ENCODE measurements around the gene PPM1L. TPM values are rescaled to one million over a fixed set of nuclear protein-coding genes. Genes with fewer than 3 reads are reported as not detected.

Gene PPM1L
- total and polyA plus RNA-seq, 2 of the 13 experiments (the other 11 are each of a cell fraction or from before 2014, with no cell fraction given): 0.22 to 1.4 TPM

- TF ChIP-seq, protein P1, sequence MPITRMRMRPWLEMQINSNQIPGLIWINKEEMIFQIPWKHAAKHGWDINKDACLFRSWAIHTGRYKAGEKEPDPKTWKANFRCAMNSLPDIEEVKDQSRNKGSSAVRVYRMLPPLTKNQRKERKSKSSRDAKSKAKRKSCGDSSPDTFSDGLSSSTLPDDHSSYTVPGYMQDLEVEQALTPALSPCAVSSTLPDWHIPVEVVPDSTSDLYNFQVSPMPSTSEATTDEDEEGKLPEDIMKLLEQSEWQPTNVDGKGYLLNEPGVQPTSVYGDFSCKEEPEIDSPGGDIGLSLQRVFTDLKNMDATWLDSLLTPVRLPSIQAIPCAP (CRISPR knock-in tag; IDR thresholded peaks at IDR 0.05; ENCODE audit: low read depth): no peak
- no peak for TF ChIP-seq ZFP1 (CRISPR knock-in tag; IDR thresholded peaks at IDR 0.05)
- TF ChIP-seq, protein P2, sequence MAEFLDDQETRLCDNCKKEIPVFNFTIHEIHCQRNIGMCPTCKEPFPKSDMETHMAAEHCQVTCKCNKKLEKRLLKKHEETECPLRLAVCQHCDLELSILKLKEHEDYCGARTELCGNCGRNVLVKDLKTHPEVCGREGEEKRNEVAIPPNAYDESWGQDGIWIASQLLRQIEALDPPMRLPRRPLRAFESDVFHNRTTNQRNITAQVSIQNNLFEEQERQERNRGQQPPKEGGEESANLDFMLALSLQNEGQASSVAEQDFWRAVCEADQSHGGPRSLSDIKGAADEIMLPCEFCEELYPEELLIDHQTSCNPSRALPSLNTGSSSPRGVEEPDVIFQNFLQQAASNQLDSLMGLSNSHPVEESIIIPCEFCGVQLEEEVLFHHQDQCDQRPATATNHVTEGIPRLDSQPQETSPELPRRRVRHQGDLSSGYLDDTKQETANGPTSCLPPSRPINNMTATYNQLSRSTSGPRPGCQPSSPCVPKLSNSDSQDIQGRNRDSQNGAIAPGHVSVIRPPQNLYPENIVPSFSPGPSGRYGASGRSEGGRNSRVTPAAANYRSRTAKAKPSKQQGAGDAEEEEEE (CRISPR knock-in tag; IDR thresholded peaks at IDR 0.05; ENCODE audit: borderline replicate concordance): no peak
- TF ChIP-seq, protein P3, sequence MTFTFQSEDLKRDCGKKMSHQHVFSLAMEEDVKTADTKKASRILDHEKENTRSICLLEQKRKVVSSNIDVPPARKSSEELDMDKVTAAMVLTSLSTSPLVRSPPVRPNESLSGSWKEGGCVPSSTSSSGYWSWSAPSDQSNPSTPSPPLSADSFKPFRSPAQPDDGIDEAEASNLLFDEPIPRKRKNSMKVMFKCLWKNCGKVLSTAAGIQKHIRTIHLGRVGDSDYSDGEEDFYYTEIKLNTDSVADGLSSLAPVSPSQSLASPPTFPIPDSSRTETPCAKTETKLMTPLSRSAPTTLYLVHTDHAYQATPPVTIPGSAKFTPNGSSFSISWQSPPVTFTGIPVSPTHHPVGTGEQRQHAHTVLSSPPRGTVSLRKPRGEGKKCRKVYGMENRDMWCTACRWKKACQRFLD (CRISPR knock-in tag; IDR thresholded peaks at IDR 0.05; ENCODE audit: borderline replicate concordance): no peak
- no peak for TF ChIP-seq TEAD3 (CRISPR knock-in tag; optimal IDR thresholded peaks at IDR 0.05; ENCODE audit: borderline replicate concordance)
- no peak for TF ChIP-seq TCF7 (IDR thresholded peaks at IDR 0.05; ENCODE audit: low read depth)
- no peak for TF ChIP-seq ZMAT5 (CRISPR knock-in tag; IDR thresholded peaks at IDR 0.05; ENCODE audit: borderline replicate concordance, low read depth)
- no peak for TF ChIP-seq KDM1A (CRISPR knock-in tag; IDR thresholded peaks at IDR 0.05)
Measured at GRCh38 chr3:160790726-160791125, 34.7 kb downstream of the PPM1L start (continued).

DNA sequence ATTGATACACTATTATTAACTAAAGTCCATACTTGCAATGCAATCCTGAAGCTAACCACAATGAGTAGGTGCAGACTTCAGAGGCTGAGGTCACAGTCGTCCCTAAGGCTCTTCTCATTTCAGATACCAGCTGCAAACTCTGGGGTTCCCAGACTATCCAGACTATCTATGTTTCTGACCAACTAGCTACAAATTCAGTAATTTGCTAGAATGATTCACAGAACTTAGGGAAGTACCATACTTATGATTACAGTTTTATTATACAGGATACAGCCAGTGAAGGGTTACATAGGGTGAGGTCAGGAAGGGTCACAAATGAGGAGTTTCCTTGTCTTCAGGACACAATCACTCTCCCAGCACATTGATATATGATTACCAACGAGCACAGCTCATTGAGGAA is 36.5 kb downstream of the PPM1L start:
- WGBS (ENCODE audit: low lambda C conversion rate): 0% methylated on average over 2 of the region's 2 CpGs
- in situ Hi-C loops (cut with HindIII; ENCODE audit: extremely low pct_ligation_motif_present, low pct_unique_long_range_greater_than_20kb) (no loop called here), intact Hi-C loops (cut with micrococcal nuclease; ENCODE audit: unreplicated experiment) (no loop called here)
- ATAC-seq (no peak), FAIRE-seq (no peak), DNase-seq (ENCODE audit: low spot score) (no peak)
- ChIA-PET POLR2A (no interaction called here), CTCF (ENCODE audit: low intra/inter-chr PET ratio, low total read pairs) (no interaction called here)
- H4K20me1 ChIP-seq (ENCODE audit: insufficient read depth, low read length): no peaks in the 10 kb centered on the region
- no peaks in the 10 kb centered on the region for H3K9me3 ChIP-seq (ENCODE audit: low read length)
- no TSS peak for BruUV-seq (replicated peaks)
- H3K4me1 ChIP-seq (ENCODE audit: insufficient read depth, low read length): peaks cover 10% of the 10 kb centered on the region; the same call in 1 of the 2 replicates
- no peak overlapping the region for H3K4me3 ChIP-seq (replicated peaks in 1 of 3; ENCODE audit: insufficient read depth in 1 of 3, low read depth in 2 of 3, low read length in 3 of 3)
- no peaks in the 10 kb centered on the region for H3K27me3 ChIP-seq (ENCODE audit: control insufficient read depth in 1 of 2, insufficient read depth in 2 of 2, low read length in 2 of 2)
- H2AFZ ChIP-seq (ENCODE audit: low read length): no peak overlapping the region
- no peak overlapping the region for H3K4me2 ChIP-seq (ENCODE audit: low read depth, low read length)
- no peaks in the 10 kb centered on the region for H3K79me2 ChIP-seq (ENCODE audit: insufficient read depth, low read length)
- no peaks in the 10 kb centered on the region for H3K36me3 ChIP-seq (replicated peaks in 1 of 2; ENCODE audit: control insufficient read depth in 1 of 2, insufficient read depth in 2 of 2, low read length in 2 of 2)
- H3K9ac ChIP-seq (ENCODE audit: insufficient read depth, low read depth, low read length): no peak overlapping the region
- H3K27ac ChIP-seq (ENCODE audit: extremely low read length, insufficient read depth, low read length): no peak overlapping the region
- TF ChIP-seq ZFP36L1 (CRISPR knock-in tag; IDR thresholded peaks at IDR 0.05): no peak
- no peak for TF ChIP-seq ZHX2 (IDR thresholded peaks at IDR 0.05; ENCODE audit: low read depth)
- no peak for TF ChIP-seq ZHX2 (CRISPR knock-in tag; IDR thresholded peaks at IDR 0.05; ENCODE audit: borderline replicate concordance)
- no peak for TF ChIP-seq TBP (CRISPR knock-in tag; IDR thresholded peaks at IDR 0.05)

All from HepG2 (cell line).